Epithelial cell of proximal tubule (primary cell): Measurements from ENCODE around the gene CD69. TPM values are rescaled to one million over a fixed set of nuclear protein-coding genes. Genes with fewer than 3 reads are reported as not detected.

Experiments used
- DNase-seq: peaks from one replicate; pipeline ENCODE4 v3.0.0-alpha.2; 2011; ENCODE audit warnings: low read depth
- H3K4me3 ChIP-seq: 2 replicates; pipeline ENCODE4 v1.5.1; 2011; ENCODE audit warnings: low read depth, mild to moderate bottlenecking, low read length
- total RNA-seq: library from RNA; depleted of rRNA; stranded (reverse); fragments of >200 nt; gene quantifications from 2 replicates; pipeline ENCODE4 v1.2.3, GENCODE V29; 2015
- TF ChIP-seq, protein P1 (sequence below): conservative IDR thresholded peaks from 2 replicates; pipeline ENCODE4 v1.5.1; 2012; ENCODE audit warnings: low read depth, mild to moderate bottlenecking, low read length

Gene CD69
- total RNA-seq, 1 donor from 2014 or later = 0.12 TPM

DNA sequence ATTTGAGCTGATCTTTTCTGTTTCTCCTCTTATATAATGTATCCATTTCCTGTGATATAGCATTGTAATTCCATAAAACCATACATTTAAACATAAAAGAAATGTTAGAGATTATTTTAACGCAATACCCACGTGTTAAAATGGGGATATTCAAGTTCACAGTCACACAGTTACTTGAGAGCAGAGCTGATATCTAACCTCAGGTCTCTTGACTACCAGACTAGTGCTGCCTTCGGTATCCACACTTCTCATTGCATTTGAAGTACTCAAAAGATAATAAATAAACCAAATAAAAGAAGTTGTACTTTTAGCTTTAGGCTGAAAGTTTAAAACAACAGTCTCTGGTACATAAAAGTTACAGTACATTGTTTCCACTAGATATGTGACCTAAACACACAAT lies 30.7 kb downstream of the CD69 start:
- no peak for DNase-seq
- H3K4me3 ChIP-seq = no peak overlapping the region
- TF ChIP-seq, protein P1, sequence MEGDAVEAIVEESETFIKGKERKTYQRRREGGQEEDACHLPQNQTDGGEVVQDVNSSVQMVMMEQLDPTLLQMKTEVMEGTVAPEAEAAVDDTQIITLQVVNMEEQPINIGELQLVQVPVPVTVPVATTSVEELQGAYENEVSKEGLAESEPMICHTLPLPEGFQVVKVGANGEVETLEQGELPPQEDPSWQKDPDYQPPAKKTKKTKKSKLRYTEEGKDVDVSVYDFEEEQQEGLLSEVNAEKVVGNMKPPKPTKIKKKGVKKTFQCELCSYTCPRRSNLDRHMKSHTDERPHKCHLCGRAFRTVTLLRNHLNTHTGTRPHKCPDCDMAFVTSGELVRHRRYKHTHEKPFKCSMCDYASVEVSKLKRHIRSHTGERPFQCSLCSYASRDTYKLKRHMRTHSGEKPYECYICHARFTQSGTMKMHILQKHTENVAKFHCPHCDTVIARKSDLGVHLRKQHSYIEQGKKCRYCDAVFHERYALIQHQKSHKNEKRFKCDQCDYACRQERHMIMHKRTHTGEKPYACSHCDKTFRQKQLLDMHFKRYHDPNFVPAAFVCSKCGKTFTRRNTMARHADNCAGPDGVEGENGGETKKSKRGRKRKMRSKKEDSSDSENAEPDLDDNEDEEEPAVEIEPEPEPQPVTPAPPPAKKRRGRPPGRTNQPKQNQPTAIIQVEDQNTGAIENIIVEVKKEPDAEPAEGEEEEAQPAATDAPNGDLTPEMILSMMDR = no peak

DNA sequence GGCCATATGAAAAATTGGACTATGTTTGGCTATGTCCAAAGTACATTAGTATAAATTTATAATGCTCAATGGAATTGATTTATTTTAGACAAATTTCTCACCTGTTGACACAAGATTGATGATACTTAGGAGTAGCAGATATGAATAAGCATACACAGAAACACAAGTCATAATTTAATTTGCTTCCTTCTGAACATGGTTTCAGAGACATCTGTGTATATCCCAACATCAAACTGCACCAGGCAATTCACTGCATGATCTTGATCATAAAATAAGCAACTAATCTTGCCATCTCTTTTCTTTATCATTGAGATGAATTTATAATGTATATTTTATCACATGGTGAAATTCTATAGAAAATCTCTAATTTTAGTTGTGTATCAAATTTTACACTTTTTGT lies 31.6 kb downstream of the CD69 start:
- TF ChIP-seq, protein P1 = no peak
- H3K4me3 ChIP-seq = no peak overlapping the region
- DNase-seq = no peak

DNA sequence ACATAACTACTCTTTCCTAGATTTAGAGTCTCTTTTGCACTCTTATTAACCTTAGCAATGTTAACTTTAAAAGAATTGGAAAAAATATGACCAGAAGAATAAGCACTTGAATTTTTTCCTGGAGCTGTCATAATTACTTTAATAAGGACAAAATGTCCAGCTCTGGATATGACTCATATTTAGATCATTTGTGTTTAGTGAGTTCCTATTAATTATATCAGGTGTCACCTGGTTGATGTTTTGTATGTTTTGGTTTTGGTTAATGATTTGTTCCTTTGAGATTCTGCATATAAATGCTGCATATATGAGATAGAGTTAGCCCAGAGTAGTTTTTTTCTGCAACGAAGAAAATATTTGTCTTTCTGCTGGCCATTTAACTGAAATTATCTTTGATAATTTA lies 32.9 kb downstream of the CD69 start:
- DNase-seq = no peak
- TF ChIP-seq, protein P1 = no peak
- H3K4me3 ChIP-seq = no peak overlapping the region

DNA sequence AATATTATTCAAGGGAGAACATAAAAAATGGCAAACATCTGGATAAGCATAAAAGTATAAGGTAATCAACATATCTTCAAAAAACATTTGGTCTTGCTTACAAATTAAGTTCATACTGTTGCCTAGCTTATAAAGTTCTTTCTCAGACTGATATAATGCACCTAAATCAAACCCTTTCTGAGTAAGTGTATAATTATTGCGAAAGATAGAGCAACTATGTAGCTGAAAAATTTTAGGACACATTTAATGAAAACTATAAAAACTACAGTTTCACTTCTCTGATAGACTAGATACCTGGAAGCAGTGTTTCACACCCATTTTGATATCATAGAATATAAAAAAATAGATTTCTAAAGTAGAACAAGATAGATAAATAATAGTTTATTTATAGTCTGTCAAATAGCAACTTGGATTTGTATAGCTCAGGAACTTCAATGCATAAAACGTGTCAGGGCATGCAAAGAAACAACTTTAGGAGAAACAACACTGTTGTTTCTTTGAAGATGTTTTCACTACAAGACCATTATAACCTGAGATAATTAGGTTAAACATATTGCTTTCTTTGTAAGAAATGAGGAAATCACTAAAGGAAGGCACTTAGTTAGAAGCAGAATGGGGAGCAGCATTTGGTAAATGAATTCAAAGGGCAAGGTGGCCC lies 35.4 kb downstream of the CD69 start:
- TF ChIP-seq, protein P1 = no peak
- DNase-seq = no peak

DNA sequence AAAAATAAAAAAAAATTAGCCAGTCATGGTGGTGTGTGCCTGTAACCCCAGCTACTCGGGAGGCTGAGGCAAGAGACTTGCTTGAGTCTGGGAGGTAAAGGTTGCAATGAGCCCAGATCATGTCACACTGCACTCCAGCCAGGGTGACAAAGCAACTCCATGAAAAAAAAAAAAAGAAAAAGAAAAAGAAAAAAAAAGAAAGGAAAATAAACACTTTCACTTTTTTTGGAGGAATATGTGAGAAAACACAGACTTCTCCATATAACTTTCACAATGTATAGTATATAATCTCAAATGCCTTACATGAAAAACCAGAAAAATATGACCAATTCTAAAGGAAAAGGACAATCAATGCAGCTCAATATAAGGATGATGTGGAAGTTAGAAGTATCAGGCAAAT lies 36.7 kb downstream of the CD69 start:
- H3K4me3 ChIP-seq = no peak overlapping the region
- no peak for DNase-seq

More for the DNA sequence above, 35.4 kb downstream of the CD69 start:
- H3K4me3 ChIP-seq = no peak overlapping the region

DNA sequence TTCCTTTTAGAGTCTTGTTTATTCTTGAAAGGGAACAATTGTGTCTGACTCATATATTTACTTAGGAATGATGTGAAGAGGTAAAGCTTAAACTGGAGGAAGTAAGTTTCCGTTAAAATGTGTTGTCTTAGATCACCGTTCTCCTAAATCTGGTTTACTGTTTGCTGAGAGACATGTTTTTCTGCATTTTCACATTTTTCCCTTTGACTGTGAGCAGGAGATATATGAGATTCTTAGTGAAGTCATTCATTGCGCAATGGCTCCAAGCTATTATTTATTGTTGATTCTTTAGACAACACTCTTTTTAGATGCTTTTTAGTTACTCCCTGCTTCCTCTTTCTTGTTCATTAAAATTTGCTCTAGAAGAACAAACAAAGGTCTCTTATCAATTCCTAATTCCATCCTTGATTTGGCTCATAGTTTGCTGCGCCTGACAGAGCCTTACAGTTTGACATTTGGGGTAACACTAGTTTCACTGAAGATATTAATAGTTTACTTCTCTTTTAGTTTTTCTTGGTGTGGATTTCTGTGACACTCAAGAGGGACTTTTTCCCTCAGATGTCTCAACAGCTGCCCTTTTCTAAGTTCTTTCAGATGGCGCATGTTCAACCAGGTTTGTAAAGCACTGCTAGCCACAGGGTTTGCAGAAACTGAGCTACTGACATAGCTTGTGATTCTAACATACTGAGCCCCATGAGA lies 39.2 kb downstream of the CD69 start:
- TF ChIP-seq, protein P1 = no peak
- no peak for DNase-seq
- H3K4me3 ChIP-seq = no peak overlapping the region

More for the DNA sequence above, 36.7 kb downstream of the CD69 start:
- TF ChIP-seq, protein P1 = no peak
